ENCODE measurements around the gene SOX6. TPM values are rescaled to one million over a fixed set of nuclear protein-coding genes. Genes with fewer than 3 reads are reported as not detected.

Gene SOX6
- total RNA-seq, 1 experiment from 2014 or later, result not detected

GRCh38 chr11:16293204-16293681 lies 63.1 kb downstream of the SOX6 start:
- no peak overlapping the region for H2AFZ ChIP-seq (ENCODE audit: low read length)
- Mint-ChIP-seq H3K36me3 (ENCODE audit: insufficient read depth in 1 of 3, low read depth in 3 of 3) (no peaks in the 10 kb centered on the region), H3K4me1 (peaks cover 0 to 13% of the 10 kb centered on the region in 2 experiments; a peak in 2 of 4 replicates), H3K9me3 (no peaks in the 10 kb centered on the region), H3K27ac (0 out of 7 replicates have a peak overlapping the region, but pooled peaks of 1 of the 3 experiments have one; percentile 60), H3K4me3 (no peak overlapping the region), H3K27me3 (ENCODE audit: low read depth) (peaks cover 10% of the 10 kb centered on the region)
- H2BK20ac ChIP-seq (ENCODE audit: low read depth, low read length, poor library complexity, severe bottlenecking), result no peak overlapping the region
- H3K9me3 ChIP-seq (ENCODE audit: control insufficient read depth, low read depth, low read length), result no peaks in the 10 kb centered on the region
- no peak overlapping the region for H3K14ac ChIP-seq (ENCODE audit: insufficient read depth, low read length)
- no peak overlapping the region for H4K8ac ChIP-seq (replicated peaks; ENCODE audit: insufficient read length, low read depth, low read length)
- no peaks in the 10 kb centered on the region for H3K27me3 ChIP-seq (ENCODE audit: insufficient read depth, low read length)
- H4K91ac ChIP-seq (ENCODE audit: insufficient read length, low read depth, low read length), result no peak overlapping the region
- no peak for DNase-seq
- TF ChIP-seq CTCF (conservative IDR thresholded peaks at IDR 0.05), result no peak
- H3K23me2 ChIP-seq (ENCODE audit: insufficient read length, low read depth, low read length, poor library complexity, severe bottlenecking), result no peaks in the 10 kb centered on the region
- no peak overlapping the region for H2BK120ac ChIP-seq (ENCODE audit: low read depth, low read length, poor library complexity, severe bottlenecking)
- no peaks in the 10 kb centered on the region for H3K4me1 ChIP-seq (ENCODE audit: insufficient read depth, low read length)
- no peak overlapping the region for H2BK15ac ChIP-seq (ENCODE audit: low read depth, low read length)
- H3K23ac ChIP-seq (ENCODE audit: insufficient read length, low read depth, low read length), result no peak overlapping the region
- H4K5ac ChIP-seq (ENCODE audit: insufficient read length, low read depth, low read length), result no peak overlapping the region
- H2BK12ac ChIP-seq (ENCODE audit: insufficient read length, low read depth, low read length), result no peak overlapping the region
- H3K18ac ChIP-seq (ENCODE audit: insufficient read length, low read depth, low read length), result no peak overlapping the region
- H3K4ac ChIP-seq (ENCODE audit: low read depth, low read length), result no peak overlapping the region
- no peak overlapping the region for H3K27ac ChIP-seq (ENCODE audit: insufficient read length, low read depth, low read length)
- no peaks in the 10 kb centered on the region for H3K79me2 ChIP-seq (ENCODE audit: insufficient read depth, low read length)
- H3K79me1 ChIP-seq (ENCODE audit: insufficient read depth, low read depth, low read length, poor library complexity, severe bottlenecking), result no peaks in the 10 kb centered on the region
- no peak overlapping the region for H2AK5ac ChIP-seq (ENCODE audit: insufficient read length, low read length)
- H2BK5ac ChIP-seq (ENCODE audit: insufficient read length, low read length), result no peak overlapping the region
- H3K56ac ChIP-seq (ENCODE audit: insufficient read length, low read depth, low read length), result no peak overlapping the region
- H3K4me2 ChIP-seq (ENCODE audit: insufficient read depth, insufficient read length, low read length), result no peak overlapping the region
- no peaks in the 10 kb centered on the region for H4K20me1 ChIP-seq (ENCODE audit: control insufficient read depth, insufficient read depth, insufficient read length)
- no peak overlapping the region for H3T11ph ChIP-seq (ENCODE audit: low read length)
- WGBS (ENCODE audit: extremely low coverage, insufficient read length, low lambda C conversion rate), result no CpG with 5 or more reads among the region's 2 CpGs
- H3K9ac ChIP-seq (ENCODE audit: extremely low read depth, insufficient read length, low read length), result no peak overlapping the region
